ENCODE data around the gene TRIM49D2.
"Not testable (repeated sequence)": the region's sequence is repeated elsewhere in the genome, so short reads cannot be mapped to it uniquely, and the experiment has no call there.

- not testable (repeated sequence) for TF ChIP-seq ZNF24 (tag by site-specific recombination; IDR thresholded peaks at IDR 0.05); KLF16 (tag by site-specific recombination; IDR thresholded peaks at IDR 0.05); CTCF (tag by site-specific recombination; IDR thresholded peaks at IDR 0.05); ZNF433 (tag by site-specific recombination; IDR thresholded peaks at IDR 0.05; ENCODE audit: low read depth)
Measured at GRCh38 chr11:89965737-89966136, 41.9 kb downstream of the TRIM49D2 start, which contains the start of gene TRIM64.
